ENCODE data around the gene METRNL.

Gene METRNL

DNA sequence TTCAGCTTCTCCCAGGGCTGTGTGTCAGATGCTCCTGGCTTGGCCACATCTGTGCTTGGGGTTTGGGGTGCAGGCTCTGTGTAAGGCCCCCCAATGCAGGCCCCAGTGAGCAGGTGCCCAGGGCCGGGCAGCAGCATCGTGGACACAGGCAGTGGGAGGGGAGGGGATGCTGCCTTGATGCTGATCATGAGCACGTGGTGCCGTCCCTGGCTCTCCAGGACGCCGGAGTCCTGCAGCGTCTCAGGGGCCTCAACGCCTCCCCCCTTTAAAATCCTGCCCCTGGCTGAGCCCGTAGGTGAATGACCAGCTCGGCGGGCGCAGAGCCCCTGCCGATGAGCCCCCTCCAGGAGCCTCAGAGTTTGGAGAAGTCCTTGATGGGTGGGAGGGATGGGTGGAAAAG lies 9.0 kb downstream of the METRNL start:
- no peaks in the 10 kb centered on the region for H3K27me3 ChIP-seq (ENCODE audit: control insufficient read depth, insufficient read depth, low read length)
- H3K4me1 ChIP-seq (ENCODE audit: control insufficient read depth, insufficient read depth, low read length): peaks cover 10% of the 10 kb centered on the region
- peaks cover 5% of the 10 kb centered on the region; the same call in 1 of the 2 replicates for H3K36me3 ChIP-seq (ENCODE audit: control insufficient read depth, insufficient read depth, low read length)
- no peak overlapping the region for H3K4me3 ChIP-seq (ENCODE audit: low read depth, low read length)
- H3K9me3 ChIP-seq (ENCODE audit: control insufficient read depth, insufficient read depth, low read length): no peaks in the 10 kb centered on the region
- H3K9ac ChIP-seq (ENCODE audit: low read depth, low read length): no peak overlapping the region
- H3K27ac ChIP-seq (ENCODE audit: low read depth, low read length): no peak overlapping the region

- H3K36me3 ChIP-seq (ENCODE audit: control insufficient read depth, insufficient read depth, low read length): peaks cover 6% of the 10 kb centered on the region; the same call in 1 of the 2 replicates
These were observed 9.5 kb downstream of the METRNL start for GRCh38 chr17:83088909-83089308.

DNA sequence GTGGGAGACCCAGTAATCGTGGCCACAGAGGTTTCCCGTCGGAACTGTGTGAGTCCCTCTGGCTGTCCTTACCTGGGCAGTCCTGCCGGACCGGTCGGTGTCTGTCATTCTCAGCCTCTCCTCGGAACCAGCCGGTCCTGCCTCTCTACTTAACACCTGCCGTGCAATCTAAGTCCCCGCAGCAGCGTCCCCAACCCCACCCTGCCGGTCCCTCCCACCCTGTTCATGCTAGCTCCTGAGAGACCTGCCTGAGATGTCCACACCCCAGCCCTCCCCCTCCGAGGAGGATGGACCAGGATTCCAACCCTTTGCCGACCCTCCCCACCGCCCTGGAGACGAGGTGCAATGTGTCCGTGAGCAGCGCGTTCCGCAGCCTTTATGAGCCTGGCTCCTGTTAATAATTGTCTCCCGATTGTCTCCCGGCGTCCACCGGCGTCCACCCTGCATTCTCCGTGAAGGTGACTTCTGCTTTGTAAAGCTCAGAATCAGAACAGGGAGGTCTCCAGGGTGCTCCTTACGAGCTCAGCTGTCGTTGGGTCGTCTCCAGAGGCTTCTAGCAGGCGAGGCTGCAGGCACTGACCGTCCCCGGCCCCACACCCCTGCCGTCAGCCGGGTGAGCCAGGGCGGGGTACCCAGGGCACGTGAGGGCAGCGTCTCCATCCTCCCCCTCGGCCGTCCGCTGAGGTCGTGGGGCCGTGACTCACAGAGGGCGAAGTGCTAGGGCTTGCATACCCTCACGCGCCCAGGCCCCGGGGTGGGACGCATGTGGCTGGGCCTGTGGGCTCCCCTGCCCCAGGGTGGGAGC lies 10.1 kb downstream of the METRNL start:
- no peak overlapping the region for H3K9ac ChIP-seq (ENCODE audit: low read depth, low read length)

More at GRCh38 chr17:83088909-83089308, 9.5 kb downstream of the METRNL start:
- Histone ChIP-seq H3K27me3 (ENCODE audit: control insufficient read depth, insufficient read depth, low read length) (no peaks in the 10 kb centered on the region), H3K4me3 (ENCODE audit: low read depth, low read length) (no peak overlapping the region), H3K9ac (ENCODE audit: low read depth, low read length) (no peak overlapping the region), H3K9me3 (ENCODE audit: control insufficient read depth, insufficient read depth, low read length) (no peaks in the 10 kb centered on the region), H3K27ac (ENCODE audit: low read depth, low read length) (no peak overlapping the region), H3K4me1 (ENCODE audit: control insufficient read depth, insufficient read depth, low read length) (peaks cover 6% of the 10 kb centered on the region)

DNA sequence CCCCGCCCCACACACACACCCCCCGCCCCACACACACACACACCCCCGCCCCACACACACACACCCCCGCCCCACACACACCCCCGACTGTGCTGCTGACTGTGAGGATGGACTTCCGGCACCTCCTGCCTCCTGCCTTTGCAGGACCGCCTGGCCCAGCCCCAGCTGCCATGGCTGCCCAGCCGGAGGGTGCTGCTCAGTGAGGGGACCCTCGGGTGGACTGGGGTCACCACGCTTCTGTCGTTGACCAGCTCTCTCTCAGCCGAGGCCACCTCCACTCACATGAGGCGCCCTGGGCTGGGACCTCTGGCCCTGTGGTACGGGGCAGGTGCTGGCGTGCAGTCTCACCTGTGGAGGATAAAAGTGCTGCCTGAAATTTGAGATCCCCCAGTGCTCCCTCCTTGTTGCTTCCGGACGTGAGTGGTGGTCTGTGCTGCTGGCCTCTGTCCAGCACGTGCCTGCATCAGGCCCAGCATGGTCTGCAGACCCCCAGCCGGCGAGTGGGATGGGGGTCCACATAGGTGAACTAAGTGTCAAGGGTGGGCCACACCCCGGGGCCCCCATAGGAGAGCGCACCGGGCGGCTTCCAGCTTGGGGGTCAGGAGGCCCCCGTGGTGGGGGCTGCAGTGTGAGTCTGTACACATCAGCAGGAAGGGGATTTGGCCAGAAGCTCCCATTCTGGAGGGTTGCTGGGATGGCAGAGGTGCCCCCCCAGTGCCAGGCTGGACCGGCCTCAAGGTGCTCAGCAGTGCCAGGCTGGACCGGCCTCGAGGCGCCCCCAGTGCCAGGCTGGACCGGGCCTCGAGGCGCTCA lies 11.2 kb downstream of the METRNL start:
- H3K9ac ChIP-seq (ENCODE audit: low read depth, low read length): no peak overlapping the region
- H3K27me3 ChIP-seq (ENCODE audit: control insufficient read depth, insufficient read depth, low read length): no peaks in the 10 kb centered on the region
- H3K36me3 ChIP-seq (ENCODE audit: control insufficient read depth, insufficient read depth, low read length): peaks cover 18% of the 10 kb centered on the region

More for the DNA sequence above, 10.1 kb downstream of the METRNL start:
- no peak overlapping the region for H3K27ac ChIP-seq (ENCODE audit: low read depth, low read length)
- H3K4me3 ChIP-seq (ENCODE audit: low read depth, low read length): no peak overlapping the region
- H3K27me3 ChIP-seq (ENCODE audit: control insufficient read depth, insufficient read depth, low read length): no peaks in the 10 kb centered on the region
- H3K9me3 ChIP-seq (ENCODE audit: control insufficient read depth, insufficient read depth, low read length): no peaks in the 10 kb centered on the region
- H3K36me3 ChIP-seq (ENCODE audit: control insufficient read depth, insufficient read depth, low read length): peaks cover 8% of the 10 kb centered on the region
- H3K4me1 ChIP-seq (ENCODE audit: control insufficient read depth, insufficient read depth, low read length): no peaks in the 10 kb centered on the region; the same call in 1 of the 2 replicates

GRCh38 chr17:83091257-83092141 lies 12.1 kb downstream of the METRNL start:
- H3K4me3 ChIP-seq (ENCODE audit: low read depth, low read length): no peak overlapping the region
- no peak overlapping the region for H3K27ac ChIP-seq (ENCODE audit: low read depth, low read length)

More for the DNA sequence above, 11.2 kb downstream of the METRNL start:
- H3K27ac ChIP-seq (ENCODE audit: low read depth, low read length): no peak overlapping the region
- H3K4me3 ChIP-seq (ENCODE audit: low read depth, low read length): no peak overlapping the region
- H3K9me3 ChIP-seq (ENCODE audit: control insufficient read depth, insufficient read depth, low read length): no peaks in the 10 kb centered on the region
- H3K4me1 ChIP-seq (ENCODE audit: control insufficient read depth, insufficient read depth, low read length): no peaks in the 10 kb centered on the region; the same call in 1 of the 2 replicates

GRCh38 chr17:83092186-83092585 lies 12.8 kb downstream of the METRNL start:
- Histone ChIP-seq H3K9ac (ENCODE audit: low read depth, low read length) (no peak overlapping the region), H3K9me3 (ENCODE audit: control insufficient read depth, insufficient read depth, low read length) (no peaks in the 10 kb centered on the region), H3K27ac (ENCODE audit: low read depth, low read length) (no peak overlapping the region), H3K36me3 (ENCODE audit: control insufficient read depth, insufficient read depth, low read length) (peaks cover 27% of the 10 kb centered on the region), H3K4me3 (ENCODE audit: low read depth, low read length) (no peak overlapping the region), H3K4me1 (ENCODE audit: control insufficient read depth, insufficient read depth, low read length) (no peaks in the 10 kb centered on the region; the same call in 1 of the 2 replicates), H3K27me3 (ENCODE audit: control insufficient read depth, insufficient read depth, low read length) (no peaks in the 10 kb centered on the region)

More at GRCh38 chr17:83091257-83092141, 12.1 kb downstream of the METRNL start:
- Histone ChIP-seq H3K27me3 (ENCODE audit: control insufficient read depth, insufficient read depth, low read length) (no peaks in the 10 kb centered on the region), H3K9me3 (ENCODE audit: control insufficient read depth, insufficient read depth, low read length) (no peaks in the 10 kb centered on the region), H3K9ac (ENCODE audit: low read depth, low read length) (no peak overlapping the region), H3K36me3 (ENCODE audit: control insufficient read depth, insufficient read depth, low read length) (peaks cover 27% of the 10 kb centered on the region), H3K4me1 (ENCODE audit: control insufficient read depth, insufficient read depth, low read length) (no peaks in the 10 kb centered on the region; the same call in 1 of the 2 replicates)

GRCh38 chr17:83092931-83093330 lies 13.5 kb downstream of the METRNL start:
- Histone ChIP-seq H3K36me3 (ENCODE audit: control insufficient read depth, insufficient read depth, low read length) (peaks cover 23% of the 10 kb centered on the region), H3K4me3 (ENCODE audit: low read depth, low read length) (no peak overlapping the region), H3K9me3 (ENCODE audit: control insufficient read depth, insufficient read depth, low read length) (no peaks in the 10 kb centered on the region), H3K4me1 (ENCODE audit: control insufficient read depth, insufficient read depth, low read length) (no peaks in the 10 kb centered on the region), H3K9ac (ENCODE audit: low read depth, low read length) (no peak overlapping the region), H3K27ac (ENCODE audit: low read depth, low read length) (no peak overlapping the region), H3K27me3 (ENCODE audit: control insufficient read depth, insufficient read depth, low read length) (no peaks in the 10 kb centered on the region)

GRCh38 chr17:83093506-83093905 lies 14.1 kb downstream of the METRNL start:
- Histone ChIP-seq H3K9me3 (ENCODE audit: control insufficient read depth, insufficient read depth, low read length) (no peaks in the 10 kb centered on the region), H3K27me3 (ENCODE audit: control insufficient read depth, insufficient read depth, low read length) (no peaks in the 10 kb centered on the region), H3K4me3 (ENCODE audit: low read depth, low read length) (no peak overlapping the region), H3K27ac (ENCODE audit: low read depth, low read length) (no peak overlapping the region), H3K36me3 (ENCODE audit: control insufficient read depth, insufficient read depth, low read length) (peaks cover 23% of the 10 kb centered on the region), H3K9ac (ENCODE audit: low read depth, low read length) (no peak overlapping the region), H3K4me1 (ENCODE audit: control insufficient read depth, insufficient read depth, low read length) (no peaks in the 10 kb centered on the region)

- Histone ChIP-seq H3K4me1 (ENCODE audit: control insufficient read depth, insufficient read depth, low read length) (0 out of 2 replicates have a peak, but pooled peaks cover 3% of the 10 kb centered on the region), H3K27ac (ENCODE audit: low read depth, low read length) (no peak overlapping the region), H3K9ac (ENCODE audit: low read depth, low read length) (no peak overlapping the region), H3K36me3 (ENCODE audit: control insufficient read depth, insufficient read depth, low read length) (peaks cover 23% of the 10 kb centered on the region), H3K9me3 (ENCODE audit: control insufficient read depth, insufficient read depth, low read length) (no peaks in the 10 kb centered on the region), H3K27me3 (ENCODE audit: control insufficient read depth, insufficient read depth, low read length) (no peaks in the 10 kb centered on the region), H3K4me3 (ENCODE audit: low read depth, low read length) (no peak overlapping the region)
These were observed 14.9 kb downstream of the METRNL start for GRCh38 chr17:83094291-83094690.

GRCh38 chr17:83095016-83095415 lies 15.6 kb downstream of the METRNL start:
- 0 out of 2 replicates have a peak, but pooled peaks cover 3% of the 10 kb centered on the region for H3K4me1 ChIP-seq (ENCODE audit: control insufficient read depth, insufficient read depth, low read length)
- no peaks in the 10 kb centered on the region for H3K27me3 ChIP-seq (ENCODE audit: control insufficient read depth, insufficient read depth, low read length)
- H3K27ac ChIP-seq (ENCODE audit: low read depth, low read length): no peak overlapping the region
- H3K36me3 ChIP-seq (ENCODE audit: control insufficient read depth, insufficient read depth, low read length): peaks cover 23% of the 10 kb centered on the region
- H3K9ac ChIP-seq (ENCODE audit: low read depth, low read length): no peak overlapping the region
- H3K4me3 ChIP-seq (ENCODE audit: low read depth, low read length): no peak overlapping the region
- no peaks in the 10 kb centered on the region for H3K9me3 ChIP-seq (ENCODE audit: control insufficient read depth, insufficient read depth, low read length)
